HEK293 (cell line): ENCODE measurements around the gene PTGIR.
A peak's percentile ranks its signal among the peaks of the same experiment; 100 is the strongest.

ENCODE experiments used
- BCL11A ChIP-seq: fragments of 450-650 bp; formaldehyde crosslinking; IDR thresholded peaks from 2 replicates; pipeline ENCODE4 v1.5.1; 2016; ENCODE audit warnings: low read depth, missing biosample characterization, missing genetic modification characterization
- ELK4 ChIP-seq: IDR thresholded peaks from 2 replicates; pipeline ENCODE4 v1.6.1; 2011; ENCODE audit warnings: mild to moderate bottlenecking, low read depth, low read length, borderline replicate concordance
- YY1 ChIP-seq: fragments of 450-650 bp; formaldehyde crosslinking; IDR thresholded peaks from 2 replicates; pipeline ENCODE4 v1.5.1; 2018; ENCODE audit warnings: missing biosample characterization, missing genetic modification characterization
- ZBTB11 ChIP-seq: fragments of 450-650 bp; formaldehyde crosslinking; conservative IDR thresholded peaks from 2 replicates; pipeline ENCODE4 v1.5.1; 2016; ENCODE audit warnings: low read depth, missing biosample characterization, missing genetic modification characterization
- ZBTB20 ChIP-seq: fragments of 450-650 bp; formaldehyde crosslinking; IDR thresholded peaks from 2 replicates; pipeline ENCODE4 v1.5.1; 2016; ENCODE audit warnings: missing biosample characterization, missing genetic modification characterization
- ZFP69B ChIP-seq: fragments of 450-650 bp; formaldehyde crosslinking; IDR thresholded peaks from 2 replicates; pipeline ENCODE4 v1.5.1; 2016; ENCODE audit warnings: missing biosample characterization, missing genetic modification characterization
- ZNF121 ChIP-seq: fragments of 450-650 bp; formaldehyde crosslinking; IDR thresholded peaks from 2 replicates; pipeline ENCODE4 v1.5.1; 2016; ENCODE audit warnings: missing biosample characterization, missing genetic modification characterization
- ZNF140 ChIP-seq: fragments of 450-650 bp; formaldehyde crosslinking; IDR thresholded peaks from 2 replicates; pipeline ENCODE4 v1.5.1; 2016; ENCODE audit warnings: missing biosample characterization, missing genetic modification characterization
- ZNF558 ChIP-seq: fragments of 450-650 bp; formaldehyde crosslinking; IDR thresholded peaks from 2 replicates; pipeline ENCODE4 v1.5.1; 2016; ENCODE audit warnings: missing biosample characterization, missing genetic modification characterization
- ZNF600 ChIP-seq: fragments of 450-650 bp; formaldehyde crosslinking; IDR thresholded peaks from 2 replicates; pipeline ENCODE4 v1.5.1; 2016; ENCODE audit warnings: missing biosample characterization, missing genetic modification characterization
- ZNF654 ChIP-seq: fragments of 450-650 bp; formaldehyde crosslinking; IDR thresholded peaks from 2 replicates; pipeline ENCODE4 v1.5.1; 2016; ENCODE audit warnings: low read depth, missing biosample characterization, missing genetic modification characterization
- ZNF76 ChIP-seq: fragments of 450-650 bp; formaldehyde crosslinking; IDR thresholded peaks from 2 replicates; pipeline ENCODE4; 2016; ENCODE audit warnings: low read depth, missing biosample characterization, missing genetic modification characterization, borderline replicate concordance
- TF ChIP-seq, protein P1 (sequence below): fragments of 450-650 bp; formaldehyde crosslinking; IDR thresholded peaks from 2 replicates; pipeline ENCODE4 v1.5.1; 2016; ENCODE audit warnings: missing biosample characterization, missing genetic modification characterization

GRCh38 chr19:46661735-46662592 lies 37.1 kb upstream of the PTGIR start:
- TF ChIP-seq, protein P1, sequence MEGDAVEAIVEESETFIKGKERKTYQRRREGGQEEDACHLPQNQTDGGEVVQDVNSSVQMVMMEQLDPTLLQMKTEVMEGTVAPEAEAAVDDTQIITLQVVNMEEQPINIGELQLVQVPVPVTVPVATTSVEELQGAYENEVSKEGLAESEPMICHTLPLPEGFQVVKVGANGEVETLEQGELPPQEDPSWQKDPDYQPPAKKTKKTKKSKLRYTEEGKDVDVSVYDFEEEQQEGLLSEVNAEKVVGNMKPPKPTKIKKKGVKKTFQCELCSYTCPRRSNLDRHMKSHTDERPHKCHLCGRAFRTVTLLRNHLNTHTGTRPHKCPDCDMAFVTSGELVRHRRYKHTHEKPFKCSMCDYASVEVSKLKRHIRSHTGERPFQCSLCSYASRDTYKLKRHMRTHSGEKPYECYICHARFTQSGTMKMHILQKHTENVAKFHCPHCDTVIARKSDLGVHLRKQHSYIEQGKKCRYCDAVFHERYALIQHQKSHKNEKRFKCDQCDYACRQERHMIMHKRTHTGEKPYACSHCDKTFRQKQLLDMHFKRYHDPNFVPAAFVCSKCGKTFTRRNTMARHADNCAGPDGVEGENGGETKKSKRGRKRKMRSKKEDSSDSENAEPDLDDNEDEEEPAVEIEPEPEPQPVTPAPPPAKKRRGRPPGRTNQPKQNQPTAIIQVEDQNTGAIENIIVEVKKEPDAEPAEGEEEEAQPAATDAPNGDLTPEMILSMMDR (tag by site-specific recombination) = peak; percentile 86
- TF ChIP-seq ZFP69B (tag by site-specific recombination) (no peak), ZBTB20 (tag by site-specific recombination) (no peak), ZNF121 (no peak), ZNF76 (tag by site-specific recombination) (no peak), YY1 (no peak), ZBTB11 (tag by site-specific recombination) (no peak), ELK4 (no peak), ZNF600 (tag by site-specific recombination) (no peak), ZNF558 (tag by site-specific recombination) (no peak), ZNF654 (peak; percentile 94), ZNF140 (tag by site-specific recombination) (no peak), BCL11A (tag by site-specific recombination) (no peak)
